ENCODE data around the gene DERA.
"Not testable (repeated sequence)": the region's sequence is repeated elsewhere in the genome, so short reads cannot be mapped to it uniquely, and the experiment has no call there.

DERA gene

GRCh38 chr12:15910864-15911721, at the start of gene DERA:
Gene DERA (plus strand): TSS chr12:15911332. CDS start chr12:15911384, 52 bp downstream.
- DNase-seq = peak; percentile 54

DNA sequence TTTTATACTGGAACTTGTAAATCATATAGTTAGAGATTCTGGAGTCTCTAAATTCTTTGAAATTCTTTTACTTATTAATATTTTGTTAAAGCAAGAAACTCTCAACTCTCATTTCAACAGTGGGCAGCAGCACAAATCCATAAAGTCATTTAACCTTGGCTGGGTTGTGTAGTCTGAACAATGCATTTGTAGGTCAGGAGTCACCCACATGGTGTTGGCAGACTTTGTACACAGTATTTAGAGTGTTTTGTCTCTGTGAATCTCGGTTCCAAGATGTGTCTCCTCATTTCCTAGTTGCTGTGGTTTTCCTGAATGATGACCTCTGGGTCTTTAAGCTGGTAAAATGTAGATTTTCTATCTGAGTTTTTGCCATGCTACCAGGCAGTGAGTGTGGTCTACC, 49.7 kb upstream of the DERA start:
- no peak for DNase-seq

- DNase-seq = no peak
Observed at GRCh38 chr12:15862840-15863239, 48.3 kb upstream of the DERA start.

- no peak for DNase-seq
Observed at GRCh38 chr12:15863372-15863771, 47.8 kb upstream of the DERA start.

GRCh38 chr12:15863984-15864383, 47.1 kb upstream of the DERA start:
- DNase-seq = no peak

- no peak for DNase-seq
Observed at GRCh38 chr12:15868186-15868585, 42.9 kb upstream of the DERA start.

DNA sequence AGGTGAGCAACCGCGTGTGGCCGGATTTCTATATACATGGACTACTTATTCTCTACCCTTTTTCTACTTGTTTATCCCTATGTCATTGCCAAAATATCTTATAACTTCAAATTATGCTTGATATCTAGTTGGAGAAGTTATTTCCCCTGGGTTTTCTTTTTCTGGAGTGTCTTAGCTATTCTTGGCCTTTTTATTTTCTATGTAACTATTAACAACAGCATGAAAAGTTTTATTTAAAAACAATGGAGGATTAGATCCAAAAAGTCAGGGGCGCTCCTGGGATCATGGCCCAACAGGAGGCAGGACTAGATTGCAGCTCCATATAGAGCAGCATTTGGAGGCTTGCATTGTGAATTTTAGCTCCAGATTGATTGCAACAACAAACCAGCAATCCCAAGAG, 37.6 kb upstream of the DERA start:
- no peak for DNase-seq

DNA sequence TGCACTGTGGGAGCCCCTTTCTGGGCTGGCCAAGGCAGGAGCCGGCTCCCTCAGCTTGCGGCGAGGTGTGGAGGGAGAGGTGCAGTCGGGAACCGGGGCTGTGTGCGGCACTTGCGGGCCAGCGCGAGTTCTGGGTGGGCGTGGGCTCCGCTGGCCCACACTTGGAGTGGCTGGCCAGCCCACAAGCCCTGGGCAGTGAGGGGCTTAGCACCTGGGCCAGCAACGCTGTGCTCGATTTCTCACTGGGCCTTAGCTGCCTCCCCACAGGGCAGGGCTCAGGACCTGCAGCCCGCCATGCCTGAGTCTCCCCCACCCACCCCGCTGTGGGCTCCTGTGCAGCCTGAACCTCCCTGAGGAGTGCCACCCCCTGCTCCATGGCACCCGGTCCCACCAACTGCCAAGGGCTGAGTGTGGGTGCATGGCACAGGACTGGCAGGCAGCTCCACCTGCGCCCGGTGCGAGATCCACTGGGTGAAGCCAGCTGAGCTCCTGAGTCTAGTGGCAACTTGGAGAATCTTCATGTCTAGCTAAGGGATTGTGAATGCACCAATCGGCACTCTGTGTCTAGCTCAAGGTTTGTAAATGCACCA, 36.5 kb upstream of the DERA start:
- not testable (repeated sequence) for DNase-seq

GRCh38 chr12:15875863-15876262, 35.3 kb upstream of the DERA start:
- DNase-seq = no peak

- no peak for DNase-seq
Observed at GRCh38 chr12:15879413-15879812, 31.7 kb upstream of the DERA start.

DNA sequence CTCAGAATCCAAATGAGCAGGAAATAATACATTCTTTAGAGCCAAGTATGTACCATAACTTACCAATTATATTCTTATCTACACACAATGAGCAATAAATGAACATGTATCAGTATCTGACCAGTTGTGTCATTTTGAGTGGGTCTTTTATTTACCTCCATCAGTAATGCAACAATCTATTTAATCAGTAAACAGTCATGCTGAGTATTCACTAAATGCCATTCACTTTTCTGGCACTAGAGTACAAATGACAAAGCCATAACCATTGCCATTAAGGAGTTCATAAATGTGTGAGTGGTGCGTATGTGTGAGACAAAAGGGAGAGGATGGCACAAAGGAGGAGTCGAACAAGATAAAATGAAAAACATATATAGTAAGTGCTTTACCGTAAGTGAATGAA, 30.4 kb upstream of the DERA start:
- no peak for DNase-seq

GRCh38 chr12:15882118-15882971, 28.8 kb upstream of the DERA start, which contains the start of gene STRAP:
Gene STRAP (plus strand): TSS chr12:15882387. CDS start chr12:15882708, 321 bp downstream.
- DNase-seq = peak; percentile 94

DNA sequence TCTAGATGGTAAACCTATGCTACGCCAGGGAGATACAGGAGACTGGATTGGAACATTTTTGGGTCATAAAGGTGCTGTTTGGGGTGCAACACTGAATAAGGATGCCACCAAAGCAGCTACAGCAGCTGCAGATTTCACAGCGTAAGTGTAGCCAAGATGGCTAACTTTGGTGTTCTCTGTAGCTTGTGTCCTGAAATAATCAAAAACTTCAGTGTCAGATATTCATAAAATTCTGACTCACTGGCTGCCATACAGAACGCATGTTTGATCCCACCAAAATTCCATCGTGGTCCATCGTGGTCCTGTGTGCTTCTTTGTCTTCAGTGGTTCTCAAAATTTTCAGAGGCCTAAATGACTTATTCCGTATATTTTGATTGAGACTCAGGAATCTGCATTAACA, 27.6 kb upstream of the DERA start:
- DNase-seq = no peak

GRCh38 chr12:15886372-15887042, 24.6 kb upstream of the DERA start:
- no peak for DNase-seq

GRCh38 chr12:15887043-15887817, 23.9 kb upstream of the DERA start:
- no peak for DNase-seq

DNA sequence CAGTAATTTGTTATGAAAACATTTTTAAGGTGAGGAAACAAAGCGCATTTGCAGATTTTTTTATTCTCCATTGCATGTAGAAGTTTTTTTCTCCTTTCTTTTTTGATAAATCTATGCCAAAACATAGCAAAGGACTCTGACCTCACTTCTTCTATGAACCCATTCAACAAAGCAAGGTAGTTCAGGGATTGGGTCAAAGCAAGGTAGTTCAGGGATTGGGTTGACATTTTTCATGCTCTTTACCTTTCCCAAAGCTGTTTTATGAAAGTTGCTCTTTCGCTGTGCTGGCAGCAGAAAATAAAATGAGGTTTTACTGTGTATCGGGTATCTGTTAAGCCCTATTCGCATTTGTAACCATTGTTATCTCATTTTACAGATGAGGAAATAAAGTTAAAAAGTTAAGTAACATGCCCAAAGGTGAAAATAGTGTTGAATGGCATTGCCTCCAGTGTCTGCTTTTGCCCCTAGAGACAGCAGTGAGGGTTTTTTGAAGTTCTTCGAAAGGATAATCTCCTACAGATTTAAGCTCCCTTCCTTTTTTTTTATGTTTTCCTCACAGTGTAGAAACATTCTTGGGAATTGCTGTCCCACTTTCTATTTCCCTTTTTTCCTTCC, 18.4 kb upstream of the DERA start:
- DNase-seq = no peak

DNA sequence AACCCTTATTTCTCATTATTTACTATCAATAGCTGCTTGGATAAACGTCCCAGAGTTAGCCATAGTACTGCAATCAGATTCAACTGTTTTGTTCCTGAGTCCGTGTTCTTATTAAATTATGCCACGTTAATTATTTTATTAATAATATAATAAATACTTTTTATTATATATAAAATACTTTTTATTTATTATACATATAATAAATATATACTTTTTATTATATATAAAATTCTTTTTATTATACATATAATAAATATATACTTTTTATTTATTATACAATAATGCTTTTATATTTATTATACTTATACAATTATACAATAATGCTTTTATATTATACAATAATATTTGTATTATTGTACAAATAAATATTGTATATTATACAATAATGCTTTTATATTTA, 17.9 kb upstream of the DERA start:
- DNase-seq = no peak

- no peak for DNase-seq
Observed at GRCh38 chr12:15896867-15897266, 14.3 kb upstream of the DERA start.

- no peak for DNase-seq
Observed at GRCh38 chr12:15897433-15897832, 13.7 kb upstream of the DERA start.

DNA sequence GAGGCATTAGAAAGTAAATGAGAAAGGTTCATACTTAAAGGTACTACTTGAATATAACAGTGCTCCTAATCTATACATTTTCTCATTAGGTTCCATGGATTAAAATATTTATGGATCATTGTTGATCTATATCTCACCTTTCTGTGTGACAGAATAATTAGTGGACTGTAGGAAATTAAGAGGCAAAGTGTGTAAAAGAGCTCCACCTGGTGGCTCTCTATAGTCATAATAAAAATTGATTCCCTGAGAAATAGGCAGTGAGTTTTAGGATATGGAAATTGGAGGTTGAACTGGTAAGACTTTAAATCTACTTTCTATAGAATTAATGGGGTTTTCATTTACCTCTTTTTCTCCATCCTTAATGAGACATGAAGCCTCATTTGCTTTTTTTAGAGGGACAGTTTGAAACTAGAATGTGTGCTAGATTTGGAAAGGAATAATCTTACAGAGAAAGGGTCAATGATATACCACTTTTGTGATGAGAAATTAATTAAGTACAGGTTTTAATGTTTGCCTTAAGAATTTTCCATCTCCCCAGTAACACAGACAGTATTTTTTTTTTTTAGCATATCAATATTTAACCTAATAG, 11.8 kb upstream of the DERA start:
- no peak for DNase-seq

- no peak for DNase-seq
Observed at GRCh38 chr12:15904378-15904920, 6.7 kb upstream of the DERA start.

Data from stimulated activated naive CD4-positive, alpha-beta T cell treated with Interleukin-2 at 50 U/mL for 16 hours (primary cell).